B cell (primary cell): ENCODE results near the gene TCIRG1. TPM values are rescaled to one million over a fixed set of nuclear protein-coding genes. Genes with fewer than 3 reads are reported as not detected.

Experiments
- ATAC-seq: fragments of 200-7000 bp; cut with Tn5 transposase; one replicate; pipeline ENCODE4 v1.10.0; 2021; ENCODE audit warnings: low read depth, mild to moderate bottlenecking, moderate number of reproducible peaks, moderate library complexity
- CTCF ChIA-PET: fragments of 350-600 bp; sonication (Branson Sonifier 250); formaldehyde crosslinking; loops from one replicate; lab custom pipeline; 2021; ENCODE audit warnings: antibody characterized with exemption, inconsistent platforms; lab: Charles Lee
- POLR2A ChIA-PET: fragments of 350-600 bp; sonication (Branson Sonifier 250); formaldehyde crosslinking; loops from one replicate; lab custom pipeline; 2021; ENCODE audit warnings: antibody characterized with exemption; lab: Charles Lee
- DNase-seq: peaks from one replicate; pipeline ENCODE4 v3.0.0; 2013
- H2AFZ ChIP-seq: 2 replicates; pipeline ENCODE4 v1.6.1; 2012; ENCODE audit warnings: mild to moderate bottlenecking, low read depth, low read length; ENCODE audit not compliant: insufficient read depth, poor library complexity, severe bottlenecking
- H3K27ac ChIP-seq, 2 donors: 1 replicate in 1 of 2; 2 replicates in 1 of 2; pipeline ENCODE4 v1.5.1; 2012 to 2013; ENCODE audit warnings: low read length in 2 of 2, mild to moderate bottlenecking in 2 of 2, moderate library complexity in 1 of 2
- H3K27me3 ChIP-seq, 4 experiments: fragments of 200-600 bp in 1 of 4; sonication (generic) in 1 of 4; replicated peaks in 1 of 4; 1 replicate in 2 of 4; 2 replicates in 2 of 4; pipeline versions ENCODE4 v1.6.1 to v1.7.0; 2013 to 2016; ENCODE audit warnings: low read length in 3 of 4, mild to moderate bottlenecking in 2 of 4, mixed read lengths in 1 of 4, moderate library complexity in 1 of 4; ENCODE audit not compliant: insufficient read depth in 4 of 4, control insufficient read depth in 3 of 4; ENCODE audit errors: control extremely low read depth in 1 of 4
- H3K36me3 ChIP-seq, 2 experiments: replicated peaks in 1 of 2; 1 replicate in 1 of 2; 2 replicates in 1 of 2; pipeline versions ENCODE4 v1.6.1 to v1.7.1; 2013; ENCODE audit warnings: low read length in 1 of 2; ENCODE audit not compliant: insufficient read depth in 2 of 2, control insufficient read depth in 1 of 2; ENCODE audit errors: control extremely low read depth in 1 of 2, extremely low read depth in 1 of 2
- H3K4me1 ChIP-seq, 2 donors: fragments of 200-600 bp in 1 of 2; sonication (generic) in 1 of 2; 1 replicate in 1 of 2; 2 replicates in 1 of 2; pipeline versions ENCODE4 v1.5.1 to v1.6.1; 2013 to 2017; ENCODE audit warnings: low read length in 2 of 2; ENCODE audit not compliant: control insufficient read depth in 2 of 2, insufficient read depth in 2 of 2
- H3K4me2 ChIP-seq: replicated peaks from 2 replicates; pipeline ENCODE3; 2012; ENCODE audit warnings: mild to moderate bottlenecking, low read depth, low read length; ENCODE audit not compliant: poor library complexity, severe bottlenecking
- H3K4me3 ChIP-seq, 5 experiments: fragments of 200-600 bp in 1 of 5; sonication (generic) in 1 of 5; 1 replicate in 3 of 5; 2 replicates in 2 of 5; pipeline versions ENCODE4 v1.5.1 to v1.7.0; 2011 to 2016; ENCODE audit warnings: low read length in 4 of 5, mild to moderate bottlenecking in 4 of 5, low read depth in 2 of 5, control low read depth in 1 of 5, moderate library complexity in 1 of 5; ENCODE audit not compliant: insufficient read depth in 1 of 5; ENCODE audit errors: control extremely low read depth in 1 of 5, extremely low read depth in 1 of 5
- H3K79me2 ChIP-seq: fragments of 200-600 bp; sonication (generic); one replicate; pipeline ENCODE4 v1.6.0; 2016; ENCODE audit warnings: low read length; ENCODE audit not compliant: control insufficient read depth, insufficient read depth
- H3K9ac ChIP-seq: fragments of 200-600 bp; sonication (generic); 2 replicates; pipeline ENCODE4 v1.6.1; 2017; ENCODE audit warnings: mild to moderate bottlenecking, low read length, moderate library complexity
- H3K9me3 ChIP-seq, 3 donors: one replicate each; pipeline versions ENCODE4 v1.6.1 to v1.7.1; 2013; ENCODE audit warnings: low read length in 2 of 3; ENCODE audit not compliant: control insufficient read depth in 2 of 3, insufficient read depth in 1 of 3; ENCODE audit errors: control extremely low read depth in 1 of 3
- H4K20me1 ChIP-seq: 2 replicates; pipeline ENCODE4 v1.6.0; 2012; ENCODE audit warnings: mild to moderate bottlenecking, low read length; ENCODE audit not compliant: insufficient read depth, control insufficient read depth, poor library complexity, severe bottlenecking
- H3K27ac Mint-ChIP-seq: one replicate; pipeline ENCODE4 v1.8.0; 2021; ENCODE audit warnings: mixed read lengths
- H3K27me3 Mint-ChIP-seq: one replicate; pipeline ENCODE4 v1.8.0; 2021; ENCODE audit warnings: mixed read lengths
- H3K4me1 Mint-ChIP-seq: one replicate; pipeline ENCODE4 v1.8.0; 2021; ENCODE audit warnings: mixed read lengths
- H3K4me3 Mint-ChIP-seq: one replicate; pipeline ENCODE4 v1.8.0; 2021; ENCODE audit warnings: mixed read lengths
- H3K9me3 Mint-ChIP-seq: one replicate; pipeline ENCODE4 v1.8.0; 2022; ENCODE audit warnings: mixed read lengths; ENCODE audit not compliant: insufficient read depth
- CTCF ChIP-seq: fragments of 200-600 bp; IDR thresholded peaks from one replicate; pipeline ENCODE4 v1.8.0; 2022; ENCODE audit warnings: antibody characterized with exemption, mild to moderate bottlenecking
- EZH2 ChIP-seq: IDR thresholded peaks from 2 replicates; pipeline ENCODE4 v1.6.1; 2012; ENCODE audit warnings: borderline replicate concordance, low read depth, mild to moderate bottlenecking, moderate library complexity, low read length; ENCODE audit not compliant: insufficient read depth, poor library complexity, severe bottlenecking
- WGBS: methylation state at CpG from one replicate; pipeline ENCODE4 v1.1.5; 2013; ENCODE audit warnings: missing lambda C conversion rate; ENCODE audit not compliant: insufficient coverage; 5-methylcytosine and 5-hydroxymethylcytosine counted together
- intact Hi-C: fragments of 100-400 bp; cut with micrococcal nuclease; formaldehyde crosslinking; loops from one replicate; pipeline ENCODE4 v1.10.0; 2022
- polyA plus RNA-seq: library from polyadenylated mRNA; depleted of rRNA; stranded (reverse); fragments of >200 nt; gene quantifications from 2 replicates; pipeline ENCODE4 v1.2.3, GENCODE V29; 2012
- total RNA-seq, 2 donors: library from RNA; stranded (reverse); fragments of 120-200 nt in 1 of 2; gene quantifications; 1 replicate in 1 of 2; 2 replicates in 1 of 2; pipeline versions ENCODE4 v1.2.3 to v1.2.4, GENCODE V29; 2013 to 2022

Gene TCIRG1
- total and polyA plus RNA-seq, 2 donors (not counting 1 experiment from before 2014, with no cell fraction given): 305 to 725 TPM

- no peaks in the 10 kb centered on the region for H3K9me3 ChIP-seq
- peak overlapping the region; percentile 42 for H3K4me2 ChIP-seq
- 41% methylated on average over 11 of the region's 14 CpGs for WGBS
- ATAC-seq (no peak), DNase-seq (peak; percentile 40)
- H3K9me3 Mint-ChIP-seq: no peaks in the 10 kb centered on the region
- peaks cover 21% of the 10 kb centered on the region for H4K20me1 ChIP-seq
- no peak overlapping the region for H3K9ac ChIP-seq
- peaks cover 30% of the 10 kb centered on the region for H3K4me1 Mint-ChIP-seq
- H3K27me3 Mint-ChIP-seq: no peaks in the 10 kb centered on the region
- no peak for TF ChIP-seq EZH2
- no peak for TF ChIP-seq CTCF
- H3K27ac ChIP-seq: peak overlapping the region; percentile 43 to 64
- no peak overlapping the region for H2AFZ ChIP-seq
- no peaks in the 10 kb centered on the region for H3K27me3 ChIP-seq
- H3K27ac Mint-ChIP-seq: peak overlapping the region; percentile 63
- ChIA-PET POLR2A (no interaction called here), CTCF (interaction anchor here (1.0 to 1.4 kb wide), 2 partner anchors 26 to 260 kb away, joined by 3 read pairs; partner anchors contain the start of gene ALDH3B1)
- peaks cover 42% of the 10 kb centered on the region for H3K79me2 ChIP-seq
- H3K4me3 Mint-ChIP-seq: peak overlapping the region; percentile 50
- H3K4me1 ChIP-seq: peaks cover 24 to 52% of the 10 kb centered on the region in 2 donors
- no peak overlapping the region for H3K4me3 ChIP-seq
- H3K36me3 ChIP-seq: peaks cover 0 to 23% of the 10 kb centered on the region in 2 experiments
- intact Hi-C loops: loop anchor here (10.0 kb wide), 2 partner anchors 178 to 428 kb away; partner anchors contain the start of genes KMT5B and PPP6R3
Measured at GRCh38 chr11:68036717-68037239, 2.0 kb upstream of the TCIRG1 start.
